Glomerular endothelial cell (primary cell): ENCODE results near the gene IER3. TPM values are rescaled to one million over a fixed set of nuclear protein-coding genes. Genes with fewer than 3 reads are reported as not detected.
"Not testable (repeated sequence)": the region's sequence is repeated elsewhere in the genome, so short reads cannot be mapped to it uniquely, and the experiment has no call there.

Source experiments
- DNase-seq: peaks from one replicate; pipeline ENCODE4 v3.0.0-alpha.2; 2011; ENCODE audit warnings: low read depth, low spot score; ENCODE audit errors: extremely low read depth
- total RNA-seq: library from RNA; depleted of rRNA; stranded (reverse); fragments of >200 nt; gene quantifications from 2 replicates; pipeline ENCODE4 v1.2.3, GENCODE V29; 2015

IER3 gene
- total RNA-seq, 1 donor from 2014 or later: 157 TPM

DNA sequence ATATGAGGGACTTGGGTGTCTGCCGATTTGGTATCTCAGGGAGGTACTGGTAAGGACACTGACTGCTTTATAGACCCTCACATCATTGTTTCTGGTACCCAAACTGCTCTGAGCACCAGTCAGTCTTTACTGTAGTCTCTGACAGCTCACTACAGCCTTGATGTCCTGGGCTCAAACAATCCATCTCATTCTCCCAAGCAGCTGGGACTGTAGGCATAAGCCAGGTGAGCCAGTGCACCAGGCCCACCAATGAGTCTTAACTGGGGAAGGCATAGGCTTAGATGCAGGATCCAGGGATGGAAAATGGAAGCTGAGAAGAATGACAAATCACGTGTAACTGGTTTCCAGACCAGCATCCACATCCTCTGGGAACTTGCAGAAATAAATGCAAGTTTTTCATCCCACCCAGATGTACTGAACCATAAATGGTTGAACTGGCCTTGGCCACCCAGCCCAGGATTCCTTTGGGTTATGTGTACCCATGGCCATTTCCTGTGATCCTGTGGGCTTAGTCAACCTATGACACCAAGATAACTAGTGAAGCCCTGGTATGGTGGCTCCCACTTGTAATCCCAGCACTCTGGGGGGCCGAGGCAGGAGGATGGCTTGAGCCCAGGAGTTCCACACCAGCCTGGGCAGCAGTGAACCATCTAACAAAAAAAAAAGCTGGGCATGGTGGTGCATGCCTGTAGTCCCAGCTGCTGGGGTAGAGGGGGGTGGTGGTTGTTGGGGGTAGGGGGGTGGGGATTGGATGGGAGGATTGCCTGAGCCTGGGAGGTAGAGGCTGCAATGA lies 18.4 kb downstream of the IER3 start:
- no peak for DNase-seq

DNA sequence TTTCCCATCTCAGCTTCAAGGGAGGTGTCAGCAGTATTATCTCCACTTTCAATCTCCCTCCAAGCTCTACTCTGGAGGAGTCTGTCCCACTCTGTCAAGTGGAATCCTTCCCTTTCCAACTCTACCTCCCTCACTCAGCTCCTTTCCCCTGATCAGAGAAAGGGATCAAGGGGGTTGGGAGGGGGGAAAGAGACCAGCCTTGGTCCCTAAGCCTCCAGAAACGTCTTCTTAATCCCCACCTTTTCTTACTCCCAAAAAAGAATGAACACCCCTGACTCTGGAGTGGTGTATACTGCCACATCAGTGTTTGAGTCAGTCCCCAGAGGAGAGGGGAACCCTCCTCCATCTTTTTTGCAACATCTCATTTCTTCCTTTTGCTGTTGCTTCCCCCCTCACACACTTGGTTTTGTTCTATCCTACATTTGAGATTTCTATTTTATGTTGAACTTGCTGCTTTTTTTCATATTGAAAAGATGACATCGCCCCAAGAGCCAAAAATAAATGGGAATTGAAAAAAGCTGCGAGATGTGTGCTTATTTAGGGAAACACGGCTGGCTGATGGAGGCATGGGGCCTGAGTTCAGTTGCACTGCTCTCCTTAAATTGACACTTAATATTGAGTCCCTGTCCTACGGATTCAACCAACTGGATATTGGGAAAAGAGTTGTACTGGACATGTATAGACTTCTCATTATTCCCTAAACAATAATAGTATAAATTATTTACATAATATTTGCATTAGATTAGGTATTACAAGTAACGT lies 19.3 kb downstream of the IER3 start:
- DNase-seq: no peak

DNA sequence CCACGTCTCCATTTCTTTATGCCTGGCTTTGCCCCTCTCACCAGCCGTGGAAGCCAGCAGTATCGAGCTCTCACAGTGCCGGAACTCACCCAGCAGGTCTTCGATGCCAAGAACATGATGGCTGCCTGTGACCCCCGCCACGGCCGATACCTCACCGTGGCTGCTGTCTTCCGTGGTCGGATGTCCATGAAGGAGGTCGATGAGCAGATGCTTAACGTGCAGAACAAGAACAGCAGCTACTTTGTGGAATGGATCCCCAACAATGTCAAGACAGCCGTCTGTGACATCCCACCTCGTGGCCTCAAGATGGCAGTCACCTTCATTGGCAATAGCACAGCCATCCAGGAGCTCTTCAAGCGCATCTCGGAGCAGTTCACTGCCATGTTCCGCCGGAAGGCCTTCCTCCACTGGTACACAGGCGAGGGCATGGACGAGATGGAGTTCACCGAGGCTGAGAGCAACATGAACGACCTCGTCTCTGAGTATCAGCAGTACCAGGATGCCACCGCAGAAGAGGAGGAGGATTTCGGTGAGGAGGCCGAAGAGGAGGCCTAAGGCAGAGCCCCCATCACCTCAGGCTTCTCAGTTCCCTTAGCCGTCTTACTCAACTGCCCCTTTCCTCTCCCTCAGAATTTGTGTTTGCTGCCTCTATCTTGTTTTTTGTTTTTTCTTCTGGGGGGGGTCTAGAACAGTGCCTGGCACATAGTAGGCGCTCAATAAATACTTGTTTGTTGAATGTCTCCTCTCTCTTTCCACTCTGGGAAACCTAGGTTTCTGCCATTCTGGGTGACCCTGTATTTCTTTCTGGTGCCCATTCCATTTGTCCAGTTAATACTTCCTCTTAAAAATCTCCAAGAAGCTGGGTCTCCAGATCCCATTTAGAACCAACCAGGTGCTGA lies 20.3 kb downstream of the IER3 start:
- DNase-seq: not testable (repeated sequence)

DNA sequence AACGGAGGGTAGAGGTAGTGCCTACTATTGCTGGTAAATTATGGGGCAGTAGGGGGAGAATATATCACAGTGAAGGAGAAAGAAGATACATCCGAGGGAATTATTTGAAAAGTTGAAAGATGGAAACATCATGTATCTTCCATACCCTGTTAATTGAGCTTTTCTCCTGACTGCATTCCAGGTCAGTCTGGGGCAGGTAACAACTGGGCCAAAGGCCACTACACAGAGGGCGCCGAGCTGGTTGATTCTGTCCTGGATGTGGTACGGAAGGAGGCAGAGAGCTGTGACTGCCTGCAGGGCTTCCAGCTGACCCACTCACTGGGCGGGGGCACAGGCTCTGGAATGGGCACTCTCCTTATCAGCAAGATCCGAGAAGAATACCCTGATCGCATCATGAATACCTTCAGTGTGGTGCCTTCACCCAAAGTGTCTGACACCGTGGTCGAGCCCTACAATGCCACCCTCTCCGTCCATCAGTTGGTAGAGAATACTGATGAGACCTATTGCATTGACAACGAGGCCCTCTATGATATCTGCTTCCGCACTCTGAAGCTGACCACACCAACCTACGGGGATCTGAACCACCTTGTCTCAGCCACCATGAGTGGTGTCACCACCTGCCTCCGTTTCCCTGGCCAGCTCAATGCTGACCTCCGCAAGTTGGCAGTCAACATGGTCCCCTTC lies 21.0 kb downstream of the IER3 start:
- not testable (repeated sequence) for DNase-seq

DNA sequence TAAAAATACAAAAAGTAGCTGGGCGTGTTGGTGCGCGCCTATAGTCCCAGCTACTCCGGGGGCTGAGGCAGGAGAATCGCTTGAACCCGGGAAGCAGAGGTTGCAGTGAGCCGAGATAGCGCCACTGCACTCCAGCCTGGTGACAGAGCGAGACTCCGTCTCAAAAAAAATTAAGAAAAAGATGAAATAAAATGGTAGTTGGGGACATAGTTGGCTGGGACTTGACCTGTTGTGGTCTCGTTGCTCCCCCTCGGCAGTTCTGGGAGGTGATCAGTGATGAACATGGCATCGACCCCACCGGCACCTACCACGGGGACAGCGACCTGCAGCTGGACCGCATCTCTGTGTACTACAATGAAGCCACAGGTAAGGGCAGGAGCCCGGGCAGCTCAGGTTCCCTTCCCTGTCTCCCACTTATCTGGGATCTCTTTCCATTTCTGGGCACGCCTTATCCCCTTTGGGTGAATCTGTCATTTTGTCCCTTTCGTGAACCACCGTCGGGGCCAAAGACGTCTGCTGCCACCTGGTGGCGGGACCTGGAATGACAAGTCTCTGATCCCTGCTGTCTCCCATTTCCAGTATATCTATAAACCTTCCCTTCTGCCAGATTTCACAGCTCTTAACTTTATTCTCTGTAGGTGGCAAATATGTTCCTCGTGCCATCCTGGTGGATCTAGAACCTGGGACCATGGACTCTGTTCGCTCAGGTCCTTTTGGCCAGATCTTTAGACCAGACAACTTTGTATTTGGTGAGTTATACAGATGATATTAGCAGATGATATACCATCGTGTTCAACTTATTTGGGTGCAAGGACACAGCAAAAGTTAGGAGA lies 21.9 kb downstream of the IER3 start:
- no peak for DNase-seq

DNA sequence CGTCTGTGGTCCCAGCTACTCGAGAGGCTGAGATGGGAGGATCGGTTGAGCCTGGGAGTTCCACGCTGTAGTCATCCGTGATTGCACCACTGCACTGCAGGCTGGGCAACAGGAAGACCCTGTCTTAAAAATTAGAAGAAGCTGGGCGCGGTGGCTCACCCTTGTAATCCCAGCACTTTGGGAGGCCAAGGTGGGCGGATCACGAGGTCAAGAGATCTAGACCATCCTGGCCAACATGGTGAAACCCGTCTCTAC lies 22.4 kb downstream of the IER3 start:
- not testable (repeated sequence) for DNase-seq

DNA sequence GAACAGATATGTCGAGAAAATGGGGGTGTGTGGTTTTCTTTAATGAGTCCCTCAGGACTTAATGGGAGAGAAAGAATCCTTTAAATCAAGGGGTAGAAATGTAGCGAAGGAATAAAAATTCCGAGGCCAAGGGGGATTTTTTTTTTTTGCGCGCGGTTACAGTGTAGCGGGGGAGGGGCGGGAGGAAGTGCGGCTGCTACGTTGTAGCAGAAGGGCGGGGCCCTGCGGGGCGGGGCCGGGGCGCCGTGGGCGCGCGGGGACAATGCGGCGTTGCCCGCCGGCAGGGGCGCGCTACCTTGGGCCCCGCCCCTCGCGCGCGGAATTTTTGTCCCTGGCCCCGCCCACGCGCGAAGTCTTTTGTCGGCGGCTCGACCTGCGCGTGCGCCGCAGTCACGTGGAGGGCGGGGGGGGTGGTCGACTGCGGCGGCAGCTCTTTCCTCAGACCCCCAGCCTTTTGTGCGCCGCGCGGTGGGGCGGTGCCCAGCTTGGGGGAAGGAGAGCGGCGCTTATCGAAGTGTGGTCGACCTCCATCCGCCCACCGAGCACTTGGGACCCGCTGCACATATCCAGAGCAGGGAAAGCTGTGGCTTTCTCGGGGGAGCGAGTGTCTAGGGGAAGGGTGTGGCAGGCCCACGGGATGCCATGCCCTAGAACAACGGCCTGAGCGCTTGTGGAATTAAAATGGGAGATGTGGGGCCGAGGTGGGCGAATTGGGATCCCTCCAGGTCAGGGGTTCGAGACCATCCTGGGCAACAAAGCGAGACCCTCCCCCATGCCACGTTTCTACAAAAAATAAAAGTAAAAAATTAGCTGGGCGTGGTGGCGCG lies 22.9 kb downstream of the IER3 start:
- DNase-seq: no peak

DNA sequence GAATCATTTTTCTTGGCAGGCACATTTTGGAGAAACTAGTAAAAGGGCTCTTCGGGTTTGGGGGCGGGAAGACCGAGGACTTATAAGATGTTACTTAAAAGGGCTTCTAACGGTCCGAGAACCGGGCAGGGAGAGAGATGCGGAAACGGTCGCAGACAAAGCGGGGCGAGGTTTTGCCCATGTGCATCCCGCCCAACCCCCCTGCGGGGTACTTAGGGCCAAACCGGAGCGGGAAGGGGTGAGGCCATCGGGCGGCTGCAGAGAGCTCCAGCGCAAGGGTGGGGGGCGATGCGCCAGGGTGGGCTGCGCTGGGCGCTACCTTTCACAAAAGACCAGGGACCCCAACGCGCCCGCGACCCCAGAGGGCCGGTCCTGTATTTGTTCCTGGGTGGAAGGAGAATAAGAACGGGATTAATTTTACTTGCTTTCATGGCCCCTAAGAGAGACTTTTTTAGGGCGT lies 23.6 kb downstream of the IER3 start:
- no peak for DNase-seq

DNA sequence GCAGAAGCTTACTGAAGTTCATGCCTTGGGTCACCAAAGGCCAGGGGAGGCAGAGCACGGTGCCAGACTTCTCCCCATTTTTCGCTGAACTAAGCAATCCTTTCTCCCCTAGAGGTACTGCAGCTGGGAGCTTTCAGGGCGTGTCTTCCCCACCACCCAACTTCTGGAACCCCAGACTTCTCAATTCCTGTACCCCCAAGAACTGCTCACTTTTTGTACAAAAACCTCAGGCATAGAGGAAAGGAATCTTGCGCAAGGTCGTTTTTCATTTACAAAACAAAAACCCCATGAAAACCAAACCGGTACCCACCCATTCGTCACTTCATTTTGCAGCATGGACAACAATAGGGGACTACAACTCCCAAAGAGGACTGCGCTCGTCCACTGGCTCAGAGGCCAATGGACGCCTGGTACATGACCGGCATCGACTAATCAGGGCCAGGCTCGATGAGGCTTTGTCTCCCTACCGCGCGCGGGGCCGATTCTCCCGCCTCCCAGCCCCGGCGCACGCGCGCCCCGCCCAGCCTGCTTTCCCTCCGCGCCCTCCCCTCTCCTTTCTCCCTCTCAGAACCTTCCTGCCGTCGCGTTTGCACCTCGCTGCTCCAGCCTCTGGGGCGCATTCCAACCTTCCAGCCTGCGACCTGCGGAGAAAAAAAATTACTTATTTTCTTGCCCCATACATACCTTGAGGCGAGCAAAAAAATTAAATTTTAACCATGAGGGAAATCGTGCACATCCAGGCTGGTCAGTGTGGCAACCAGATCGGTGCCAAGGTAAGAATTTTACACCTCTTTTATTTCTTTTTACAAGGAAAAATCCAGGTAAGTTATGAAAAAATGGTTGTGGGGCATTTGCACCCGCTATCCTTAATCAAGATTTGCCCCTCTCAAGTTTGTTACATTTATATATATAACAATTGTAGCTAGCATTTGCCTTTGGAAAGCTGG lies 24.3 kb downstream of the IER3 start, which contains the start of gene TUBB:
Gene TUBB (plus strand): TSS at position 562 of the 947 bp plus-strand sequence. CDS start 155 bp downstream, at position 717.
- DNase-seq: no peak

DNA sequence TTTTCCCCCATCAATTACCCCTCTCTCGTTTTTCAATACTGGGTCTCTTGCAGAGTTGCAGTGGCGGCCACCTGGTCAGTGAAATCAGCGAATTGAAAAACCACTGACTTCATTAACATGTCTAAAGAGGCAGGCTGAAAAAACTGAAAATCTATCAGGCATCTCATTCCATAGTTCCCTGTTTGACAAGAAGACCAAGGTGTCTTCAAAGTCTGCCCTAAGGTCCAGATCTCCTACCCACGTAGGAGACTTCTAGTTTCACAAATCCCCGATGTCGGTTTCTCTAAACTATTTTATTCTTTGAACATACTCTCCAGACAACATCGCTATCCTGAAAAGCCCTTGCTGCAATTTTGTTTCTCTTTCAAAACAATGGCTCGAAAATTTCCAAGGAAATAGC lies 25.0 kb downstream of the IER3 start:
- DNase-seq: no peak

DNA sequence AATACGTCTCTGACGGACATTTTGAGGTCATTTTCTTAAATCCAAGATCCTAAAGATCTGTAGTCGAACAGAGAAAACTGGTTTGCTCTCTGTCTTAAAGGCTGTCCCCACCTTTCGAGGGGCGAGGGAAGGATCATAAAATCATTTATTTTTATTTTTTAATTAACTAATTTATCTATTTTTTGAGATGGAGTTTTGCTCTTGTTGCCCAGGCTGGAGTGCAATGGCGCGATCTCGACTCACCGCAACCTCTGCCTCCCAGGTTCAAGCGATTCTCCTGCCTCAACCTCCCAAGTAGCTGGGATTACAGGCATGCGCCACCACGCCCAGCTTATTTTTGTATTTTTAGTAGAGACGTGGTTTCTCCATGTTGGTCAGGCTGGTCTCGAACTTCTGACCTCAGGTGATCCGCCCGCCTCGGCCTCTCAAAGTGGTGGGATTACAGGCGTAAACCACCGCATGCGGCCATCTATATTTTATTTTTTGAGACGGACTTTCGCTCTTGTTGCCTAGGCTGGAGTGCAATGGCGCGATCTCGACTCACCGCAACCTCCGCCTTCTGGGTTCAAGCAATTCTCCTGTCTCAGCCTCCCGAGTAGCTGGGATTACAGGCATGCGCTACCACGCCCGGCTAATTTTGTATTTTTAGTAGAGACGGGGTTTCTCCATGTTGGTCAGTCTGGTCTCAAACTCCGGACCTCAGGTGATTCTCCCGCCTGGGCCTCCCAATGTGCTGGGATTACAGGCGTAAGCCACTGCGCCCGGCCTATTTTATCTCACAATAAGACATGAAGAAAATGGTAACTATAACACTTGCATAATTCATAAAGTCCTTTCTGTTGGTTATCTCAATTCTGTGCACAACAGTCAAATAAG lies 26.3 kb downstream of the IER3 start:
- DNase-seq: not testable (repeated sequence)

DNA sequence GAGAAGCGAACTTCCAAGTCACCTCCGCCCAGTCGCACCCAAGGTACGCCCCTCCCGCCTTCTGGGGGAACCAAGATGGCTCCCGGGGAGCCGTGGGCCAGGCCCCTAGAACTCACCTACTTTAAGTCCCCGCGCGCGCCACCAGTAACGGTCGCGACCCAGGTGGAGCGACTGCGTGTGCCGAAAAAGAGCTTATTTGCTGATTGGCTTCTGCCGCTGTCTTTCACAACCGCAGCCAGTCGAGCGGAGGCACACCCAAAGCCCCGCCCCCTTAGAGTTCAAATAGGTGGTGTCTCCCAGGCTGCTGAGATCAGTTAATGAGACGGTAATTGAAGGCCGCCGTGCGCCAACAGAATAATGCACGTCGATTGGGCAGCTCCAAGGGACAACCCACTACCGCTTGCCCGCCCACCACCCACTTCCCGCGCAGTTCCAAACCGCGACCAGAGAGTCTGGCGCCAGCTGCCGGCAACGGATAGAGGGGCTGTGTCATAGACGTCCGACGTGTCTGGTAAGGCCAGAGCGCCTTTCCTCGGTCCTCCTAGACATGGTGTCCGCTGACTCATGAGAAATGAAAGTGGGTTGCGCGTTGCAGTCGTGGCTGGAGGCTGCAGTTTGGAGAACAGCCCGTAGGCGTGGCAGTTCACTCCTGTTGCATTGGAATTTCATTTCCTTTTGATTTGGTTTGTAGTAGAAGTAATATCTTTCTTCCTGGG lies 27.1 kb downstream of the IER3 start, which contains the start of gene MDC1:
Gene MDC1 (minus strand): TSS at position 153 of the 716 bp plus-strand sequence. CDS start 2,106 bp downstream, outside the sequence.
- peak; percentile 98 for DNase-seq

DNA sequence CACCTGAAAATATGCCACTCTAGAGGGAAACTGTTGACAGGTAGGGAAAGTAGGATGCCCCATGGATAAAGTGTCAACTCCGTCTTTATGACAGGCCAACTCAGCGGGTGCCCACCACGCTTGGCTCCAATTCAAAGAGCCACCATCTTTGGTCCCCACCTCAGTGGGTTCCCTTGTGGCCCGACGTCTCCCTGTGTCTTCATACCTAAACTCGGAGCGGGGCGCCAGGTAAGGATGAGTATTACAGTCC lies 27.5 kb downstream of the IER3 start:
- no peak for DNase-seq

DNA sequence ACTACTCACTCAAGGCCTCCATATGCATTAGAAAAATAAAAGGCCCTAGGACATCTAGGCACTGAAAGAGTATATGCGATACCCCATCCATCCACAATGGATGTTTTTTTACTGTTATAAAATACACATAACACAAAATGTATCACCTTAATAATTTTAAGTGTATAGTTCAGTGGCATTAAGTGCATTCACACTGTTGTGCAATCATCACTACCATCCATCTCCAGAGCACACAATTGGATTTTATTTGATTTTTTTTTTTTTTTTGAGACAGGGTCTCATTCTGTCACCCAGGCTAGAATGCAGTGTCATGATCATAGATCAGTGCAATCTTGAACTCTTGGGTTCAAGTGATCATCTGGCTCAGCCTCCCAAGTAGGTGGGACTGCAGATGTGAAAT lies 30.1 kb downstream of the IER3 start:
- DNase-seq: no peak

DNA sequence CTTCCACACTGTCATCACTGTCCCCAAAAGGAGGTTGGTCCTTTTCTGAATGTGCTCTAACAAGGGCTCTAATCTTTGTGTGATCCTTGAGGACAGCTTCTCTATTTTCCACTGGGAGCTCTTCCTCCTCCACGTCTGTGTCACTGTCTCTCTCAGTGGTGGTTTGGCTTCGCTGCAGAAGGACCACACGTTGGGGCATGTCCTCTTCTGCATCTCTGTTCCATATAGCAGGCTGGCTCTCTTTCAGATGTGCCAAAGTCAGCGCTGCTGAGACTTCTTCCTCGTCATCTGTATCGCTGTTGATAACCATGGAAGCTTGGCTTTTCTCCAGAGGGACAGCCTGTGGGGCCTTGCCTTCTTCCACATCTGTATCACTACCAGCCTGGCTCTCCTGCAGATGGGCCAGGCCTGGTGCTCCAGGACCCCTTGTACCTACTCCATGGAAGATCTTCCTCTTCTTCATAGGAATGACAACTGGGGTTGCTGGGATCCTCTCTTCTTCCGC lies 31.9 kb downstream of the IER3 start:
- no peak for DNase-seq

DNA sequence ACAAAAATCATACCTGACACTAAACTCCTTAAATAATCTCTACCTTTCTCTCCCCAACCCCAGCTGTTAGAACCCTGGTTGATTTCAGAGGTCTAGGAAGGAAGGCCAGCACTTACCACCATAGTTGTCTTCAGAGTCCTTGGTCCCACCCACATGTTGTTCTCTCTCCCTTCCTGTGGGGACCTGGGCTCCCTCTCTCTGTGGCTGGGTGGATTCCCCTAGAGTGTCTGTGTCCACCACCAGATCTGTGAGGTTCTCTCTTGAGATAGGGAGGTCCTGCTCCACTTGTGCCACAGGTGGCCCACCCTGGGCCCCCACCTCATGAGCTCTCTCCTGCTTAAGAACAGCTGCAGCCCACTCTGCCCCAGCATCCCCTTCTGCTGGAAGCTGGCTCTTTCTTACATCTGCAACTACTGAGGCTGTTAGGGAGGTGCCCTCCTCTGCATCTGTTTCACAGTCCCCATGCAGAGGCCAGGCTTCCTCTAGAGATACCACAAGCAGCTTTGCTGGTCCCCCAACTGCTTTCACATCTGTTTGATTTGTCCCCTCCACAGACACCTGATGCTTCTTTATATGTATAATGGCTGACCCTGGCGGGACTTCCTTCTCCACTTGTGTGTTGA lies 32.5 kb downstream of the IER3 start:
- DNase-seq: no peak
